Measurements from ENCODE around the gene NTNG2. TPM values are rescaled to one million over a fixed set of nuclear protein-coding genes. Genes with fewer than 3 reads are reported as not detected.

NTNG2 gene
- 11.1 TPM for polyA plus RNA-seq (2012; ENCODE audit: insufficient read length, low read depth)

- TF ChIP-seq POLR2AphosphoS5 (IDR thresholded peaks at IDR 0.05; ENCODE audit: low read depth, low read length) (no peak), SIN3A (IDR thresholded peaks at IDR 0.05; ENCODE audit: borderline replicate concordance, insufficient read depth, low read length) (no peak), TAF1 (IDR thresholded peaks at IDR 0.05; ENCODE audit: borderline replicate concordance, insufficient read depth, low read length) (no peak), FOXP2 (optimal IDR thresholded peaks at IDR 0.05; ENCODE audit: borderline replicate concordance, extremely low read depth, extremely low read length, insufficient read depth) (no peak), REST (IDR thresholded peaks at IDR 0.05; ENCODE audit: insufficient read depth in 1 of 2, low read depth in 2 of 2, low read length in 2 of 2) (no peak)
Observed at GRCh38 chr9:132161743-132162184, at the start of gene NTNG2. NTNG2 (plus strand) TSS chr9:132162058; CDS start chr9:132166832, 4,774 bp downstream.

GRCh38 chr9:132114102-132114707 lies 47.7 kb upstream of the NTNG2 start:
- TF ChIP-seq POLR2AphosphoS5 (IDR thresholded peaks at IDR 0.05; ENCODE audit: low read depth, low read length) (no peak), REST (IDR thresholded peaks at IDR 0.05; ENCODE audit: insufficient read depth in 1 of 2, low read depth in 2 of 2, low read length in 2 of 2) (peak; percentile 99 to 100), FOXP2 (optimal IDR thresholded peaks at IDR 0.05; ENCODE audit: borderline replicate concordance, extremely low read depth, extremely low read length, insufficient read depth) (no peak), SIN3A (IDR thresholded peaks at IDR 0.05; ENCODE audit: borderline replicate concordance, insufficient read depth, low read length) (peak; percentile 90; the same call in 1 of the 2 replicates), TAF1 (IDR thresholded peaks at IDR 0.05; ENCODE audit: borderline replicate concordance, insufficient read depth, low read length) (no peak)

- no peak for TF ChIP-seq SIN3A (IDR thresholded peaks at IDR 0.05; ENCODE audit: borderline replicate concordance, insufficient read depth, low read length)
- TF ChIP-seq TAF1 (IDR thresholded peaks at IDR 0.05; ENCODE audit: borderline replicate concordance, insufficient read depth, low read length) = no peak
- no peak for TF ChIP-seq FOXP2 (optimal IDR thresholded peaks at IDR 0.05; ENCODE audit: borderline replicate concordance, extremely low read depth, extremely low read length, insufficient read depth)
- no peak for TF ChIP-seq POLR2AphosphoS5 (IDR thresholded peaks at IDR 0.05; ENCODE audit: low read depth, low read length)
- no peak for TF ChIP-seq REST (IDR thresholded peaks at IDR 0.05; ENCODE audit: insufficient read depth in 1 of 2, low read depth in 2 of 2, low read length in 2 of 2)
Observed at GRCh38 chr9:132116583-132116982, 45.3 kb upstream of the NTNG2 start.

GRCh38 chr9:132117694-132118093 lies 44.2 kb upstream of the NTNG2 start:
- TF ChIP-seq SIN3A (IDR thresholded peaks at IDR 0.05; ENCODE audit: borderline replicate concordance, insufficient read depth, low read length) (no peak), REST (IDR thresholded peaks at IDR 0.05; ENCODE audit: insufficient read depth in 1 of 2, low read depth in 2 of 2, low read length in 2 of 2) (no peak), TAF1 (IDR thresholded peaks at IDR 0.05; ENCODE audit: borderline replicate concordance, insufficient read depth, low read length) (no peak), POLR2AphosphoS5 (IDR thresholded peaks at IDR 0.05; ENCODE audit: low read depth, low read length) (no peak), FOXP2 (optimal IDR thresholded peaks at IDR 0.05; ENCODE audit: borderline replicate concordance, extremely low read depth, extremely low read length, insufficient read depth) (no peak)
